DOHH2 (cell line): ENCODE measurements around the gene ZNF346.

Source experiments
- H3F3A ChIP-seq: fragments of 200-600 bp; sonication (generic), shearing (Covaris generic); 2 replicates; pipeline ENCODE4 v1.6.0; 2016; ENCODE audit warnings: antibody characterized with exemption, mild to moderate bottlenecking; ENCODE audit not compliant: control insufficient read depth, insufficient read depth
- H3K27ac ChIP-seq: fragments of 200-600 bp; sonication (generic); 2 replicates; pipeline ENCODE4 v1.5.1; 2014; ENCODE audit warnings: low read depth, mild to moderate bottlenecking, low read length, moderate library complexity
- H3K27me3 ChIP-seq: fragments of 200-600 bp; sonication (generic); 2 replicates; pipeline ENCODE4 v1.6.1; 2014; ENCODE audit warnings: mild to moderate bottlenecking, low read length, mixed read lengths; ENCODE audit not compliant: control insufficient read depth
- H3K36me3 ChIP-seq: fragments of 200-600 bp; sonication (generic); 2 replicates; pipeline ENCODE4 v1.6.1; 2014; ENCODE audit warnings: mild to moderate bottlenecking, low read length, moderate library complexity, mixed read lengths; ENCODE audit not compliant: control insufficient read depth
- H3K4me1 ChIP-seq: fragments of 200-600 bp; sonication (generic); 2 replicates; pipeline ENCODE4 v1.6.1; 2014; ENCODE audit warnings: mild to moderate bottlenecking, low read length, mixed read lengths; ENCODE audit not compliant: control insufficient read depth
- H3K4me2 ChIP-seq: fragments of 200-600 bp; sonication (generic); 2 replicates; pipeline ENCODE4 v1.6.0; 2014; ENCODE audit warnings: mild to moderate bottlenecking, low read length, moderate library complexity
- H3K4me3 ChIP-seq: fragments of 200-600 bp; sonication (generic); 2 replicates; pipeline ENCODE4 v1.5.1; 2014; ENCODE audit warnings: mild to moderate bottlenecking, low read length, mixed read lengths
- H3K79me2 ChIP-seq: fragments of 200-600 bp; sonication (generic); 2 replicates; pipeline ENCODE4 v1.6.1; 2014; ENCODE audit warnings: mild to moderate bottlenecking, low read length, mixed read lengths; ENCODE audit not compliant: control insufficient read depth
- H3K9me2 ChIP-seq: fragments of 200-600 bp; sonication (generic); replicated peaks from 2 replicates; pipeline ENCODE4 v1.6.1; 2014; ENCODE audit warnings: mild to moderate bottlenecking, low read length, mixed read lengths; ENCODE audit not compliant: control insufficient read depth
- H3K9me3 ChIP-seq: fragments of 200-600 bp; sonication (generic); 2 replicates; pipeline ENCODE4 v1.6.1; 2014; ENCODE audit warnings: antibody characterized with exemption, low read length, mixed read lengths; ENCODE audit not compliant: control insufficient read depth, insufficient read depth
- H4K20me1 ChIP-seq: fragments of 200-600 bp; sonication (generic); 2 replicates; pipeline ENCODE4 v1.6.0; 2014; ENCODE audit warnings: low read depth, mild to moderate bottlenecking, antibody characterized with exemption, low read length, moderate library complexity; ENCODE audit not compliant: control insufficient read depth, insufficient read depth
- CTCF ChIP-seq: fragments of 200-600 bp; sonication (generic); IDR thresholded peaks from one replicate; pipeline ENCODE4 v1.5.1; 2014; ENCODE audit warnings: antibody characterized with exemption, mild to moderate bottlenecking, low read depth, low read length; ENCODE audit not compliant: poor library complexity, severe bottlenecking
- EZH2phosphoT487 ChIP-seq: fragments of 200-600 bp; sonication (generic); IDR thresholded peaks from 2 replicates; pipeline ENCODE4 v1.6.1; 2017; ENCODE audit warnings: borderline replicate concordance, mild to moderate bottlenecking, antibody characterized with exemption, low read length, moderate library complexity, mixed read lengths

ZNF346 gene

GRCh38 chr5:177008716-177009115 lies 13.8 kb upstream of the ZNF346 start:
- H3K27me3 ChIP-seq, result no peaks in the 10 kb centered on the region
- H3K4me2 ChIP-seq, result no peak overlapping the region
- H3K79me2 ChIP-seq, result peaks cover 55% of the 10 kb centered on the region
- no peaks in the 10 kb centered on the region for H3K9me2 ChIP-seq
- H3K4me1 ChIP-seq, result peaks cover 26% of the 10 kb centered on the region
- peaks cover 15% of the 10 kb centered on the region; the same call in 1 of the 2 replicates for H4K20me1 ChIP-seq
- no peaks in the 10 kb centered on the region for H3K9me3 ChIP-seq
- TF ChIP-seq EZH2phosphoT487, result no peak
- TF ChIP-seq CTCF, result no peak
- no peak overlapping the region for H3K4me3 ChIP-seq
- no peak overlapping the region for H3K27ac ChIP-seq
- H3K36me3 ChIP-seq, result peaks cover 26% of the 10 kb centered on the region
- peaks cover 7% of the 10 kb centered on the region; the same call in 1 of the 2 replicates for H3F3A ChIP-seq

- no peaks in the 10 kb centered on the region for H3K27me3 ChIP-seq
- H4K20me1 ChIP-seq, result peaks cover 3% of the 10 kb centered on the region; the same call in 1 of the 2 replicates
- H3K4me2 ChIP-seq, result no peak overlapping the region
- no peaks in the 10 kb centered on the region for H3K9me3 ChIP-seq
- H3K27ac ChIP-seq, result no peak overlapping the region
- peaks cover 13% of the 10 kb centered on the region for H3K4me1 ChIP-seq
- TF ChIP-seq EZH2phosphoT487 (no peak), CTCF (no peak)
- H3K9me2 ChIP-seq, result no peaks in the 10 kb centered on the region
- H3K36me3 ChIP-seq, result peaks cover 13% of the 10 kb centered on the region
- peaks cover 41% of the 10 kb centered on the region for H3K79me2 ChIP-seq
- peaks cover 7% of the 10 kb centered on the region; the same call in 1 of the 2 replicates for H3F3A ChIP-seq
- H3K4me3 ChIP-seq, result no peak overlapping the region
These were observed 12.3 kb upstream of the ZNF346 start for GRCh38 chr5:177010153-177010552.

- H3K36me3 ChIP-seq, result no peaks in the 10 kb centered on the region
- no peaks in the 10 kb centered on the region for H3K9me3 ChIP-seq
- H3K4me1 ChIP-seq, result no peaks in the 10 kb centered on the region
- H3K4me2 ChIP-seq, result no peak overlapping the region
- H4K20me1 ChIP-seq, result no peaks in the 10 kb centered on the region
- H3K9me2 ChIP-seq, result no peaks in the 10 kb centered on the region
- no peak overlapping the region for H3K27ac ChIP-seq
- no peaks in the 10 kb centered on the region for H3F3A ChIP-seq
- TF ChIP-seq CTCF (no peak), EZH2phosphoT487 (no peak)
- no peak overlapping the region for H3K4me3 ChIP-seq
- H3K27me3 ChIP-seq, result no peaks in the 10 kb centered on the region
- peaks cover 12% of the 10 kb centered on the region; the same call in 1 of the 2 replicates for H3K79me2 ChIP-seq
These were observed 7.3 kb upstream of the ZNF346 start for GRCh38 chr5:177015156-177015555.

GRCh38 chr5:177018341-177018740 lies 4.2 kb upstream of the ZNF346 start:
- Histone ChIP-seq H3K9me2 (no peaks in the 10 kb centered on the region), H3K4me2 (no peak overlapping the region), H3K9me3 (no peaks in the 10 kb centered on the region), H3K4me3 (no peak overlapping the region), H3K27ac (no peak overlapping the region), H4K20me1 (no peaks in the 10 kb centered on the region), H3K27me3 (no peaks in the 10 kb centered on the region), H3F3A (no peaks in the 10 kb centered on the region), H3K4me1 (peaks cover 12% of the 10 kb centered on the region), H3K36me3 (peaks cover 6% of the 10 kb centered on the region; the same call in 1 of the 2 replicates), H3K79me2 (peaks cover 30% of the 10 kb centered on the region)
- TF ChIP-seq CTCF, result no peak
- no peak for TF ChIP-seq EZH2phosphoT487
